WTC11 (cell line): ENCODE measurements around the gene C10orf120.

Source experiments
- AFF4 ChIP-seq: sonication (generic); formaldehyde crosslinking; IDR thresholded peaks from 2 replicates; pipeline ENCODE4 v1.8.1; 2023; ENCODE audit warnings: mild to moderate bottlenecking, missing genetic modification reagents, borderline replicate concordance
- ATF3 ChIP-seq: sonication (generic); formaldehyde crosslinking; conservative IDR thresholded peaks from 2 replicates; pipeline ENCODE4 v1.8.1; 2022; ENCODE audit warnings: mild to moderate bottlenecking, missing genetic modification reagents
- E2F4 ChIP-seq: sonication (generic); formaldehyde crosslinking; IDR thresholded peaks from 2 replicates; pipeline ENCODE4 v1.8.1; 2022; ENCODE audit warnings: low read depth, mild to moderate bottlenecking, moderate library complexity, missing genetic modification reagents, borderline replicate concordance
- ETV6 ChIP-seq: sonication (generic); formaldehyde crosslinking; IDR thresholded peaks from 2 replicates; pipeline ENCODE4 v1.8.1; 2022; ENCODE audit warnings: mild to moderate bottlenecking, missing genetic modification reagents
- FOXJ3 ChIP-seq: sonication (generic); formaldehyde crosslinking; IDR thresholded peaks from 2 replicates; pipeline ENCODE4 v1.9.0; 2021; ENCODE audit warnings: missing genetic modification reagents, mild to moderate bottlenecking, borderline replicate concordance
- PRDM15 ChIP-seq: sonication (generic); formaldehyde crosslinking; IDR thresholded peaks from 2 replicates; pipeline ENCODE4 v1.8.0; 2022; ENCODE audit warnings: missing genetic modification reagents
- TEAD1 ChIP-seq: sonication (generic); formaldehyde crosslinking; IDR thresholded peaks from 2 replicates; pipeline ENCODE4 v1.8.0; 2022; ENCODE audit warnings: mild to moderate bottlenecking, missing genetic modification reagents
- ZBTB21 ChIP-seq: sonication (generic); formaldehyde crosslinking; IDR thresholded peaks from 2 replicates; pipeline ENCODE4 v1.8.1; 2023; ENCODE audit warnings: mild to moderate bottlenecking, missing genetic modification reagents, borderline replicate concordance
- TF ChIP-seq, protein P1 (sequence below): fragments of 250-450 bp; sonication (Bioruptor Pico); IDR thresholded peaks from 2 replicates; pipeline ENCODE4 v1.9.0; 2021; ENCODE audit warnings: moderate library complexity, mild to moderate bottlenecking, inconsistent platforms, borderline replicate concordance
- TF ChIP-seq, protein P2 (sequence below): fragments of 200-600 bp; IDR thresholded peaks from 2 replicates; pipeline ENCODE4 v1.8.0; 2022; ENCODE audit warnings: antibody characterized with exemption
- TF ChIP-seq, protein P3 (sequence below): sonication (generic); formaldehyde crosslinking; IDR thresholded peaks from 2 replicates; pipeline ENCODE4 v1.8.0; 2022; ENCODE audit warnings: mild to moderate bottlenecking, missing genetic modification reagents
- TF ChIP-seq, protein P4 (sequence below): sonication (generic); formaldehyde crosslinking; IDR thresholded peaks from 2 replicates; pipeline ENCODE4 v1.8.1; 2022; ENCODE audit warnings: low read depth, missing genetic modification reagents, borderline replicate concordance

DNA sequence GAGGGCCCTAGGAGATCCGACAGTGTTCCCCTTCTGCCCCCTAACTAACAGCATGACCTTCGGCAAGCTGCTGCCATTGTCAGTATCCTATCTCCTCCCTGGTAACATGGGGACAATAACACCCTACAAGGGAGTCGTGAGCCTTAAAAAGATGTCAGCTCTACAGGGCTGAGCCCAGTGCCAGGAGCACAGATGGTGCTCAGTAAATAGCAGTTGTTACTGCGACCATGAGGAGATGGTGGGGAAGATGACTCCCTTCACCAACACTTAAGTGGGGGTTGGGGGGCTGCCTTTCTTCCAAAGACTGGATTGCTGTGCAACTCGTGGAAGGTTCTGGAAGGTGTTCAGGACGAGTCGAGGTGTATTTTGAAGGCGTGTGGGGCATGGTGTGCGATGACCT, 29.5 kb upstream of the C10orf120 start:
- TF ChIP-seq ATF3 (CRISPR knock-in tag) (no peak), TEAD1 (CRISPR knock-in tag) (no peak), ZBTB21 (CRISPR knock-in tag) (no peak), E2F4 (CRISPR knock-in tag) (no peak), FOXJ3 (CRISPR knock-in tag) (no peak), AFF4 (CRISPR knock-in tag) (no peak), PRDM15 (CRISPR knock-in tag) (no peak), ETV6 (CRISPR knock-in tag) (no peak)
- TF ChIP-seq, protein P1, sequence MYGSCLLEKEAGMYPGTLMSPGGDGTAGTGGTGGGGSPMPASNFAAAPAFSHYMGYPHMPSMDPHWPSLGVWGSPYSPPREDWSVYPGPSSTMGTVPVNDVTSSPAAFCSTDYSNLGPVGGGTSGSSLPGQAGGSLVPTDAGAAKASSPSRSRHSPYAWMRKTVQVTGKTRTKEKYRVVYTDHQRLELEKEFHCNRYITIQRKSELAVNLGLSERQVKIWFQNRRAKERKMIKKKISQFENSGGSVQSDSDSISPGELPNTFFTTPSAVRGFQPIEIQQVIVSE (CRISPR knock-in tag): no peak
- TF ChIP-seq, protein P2, sequence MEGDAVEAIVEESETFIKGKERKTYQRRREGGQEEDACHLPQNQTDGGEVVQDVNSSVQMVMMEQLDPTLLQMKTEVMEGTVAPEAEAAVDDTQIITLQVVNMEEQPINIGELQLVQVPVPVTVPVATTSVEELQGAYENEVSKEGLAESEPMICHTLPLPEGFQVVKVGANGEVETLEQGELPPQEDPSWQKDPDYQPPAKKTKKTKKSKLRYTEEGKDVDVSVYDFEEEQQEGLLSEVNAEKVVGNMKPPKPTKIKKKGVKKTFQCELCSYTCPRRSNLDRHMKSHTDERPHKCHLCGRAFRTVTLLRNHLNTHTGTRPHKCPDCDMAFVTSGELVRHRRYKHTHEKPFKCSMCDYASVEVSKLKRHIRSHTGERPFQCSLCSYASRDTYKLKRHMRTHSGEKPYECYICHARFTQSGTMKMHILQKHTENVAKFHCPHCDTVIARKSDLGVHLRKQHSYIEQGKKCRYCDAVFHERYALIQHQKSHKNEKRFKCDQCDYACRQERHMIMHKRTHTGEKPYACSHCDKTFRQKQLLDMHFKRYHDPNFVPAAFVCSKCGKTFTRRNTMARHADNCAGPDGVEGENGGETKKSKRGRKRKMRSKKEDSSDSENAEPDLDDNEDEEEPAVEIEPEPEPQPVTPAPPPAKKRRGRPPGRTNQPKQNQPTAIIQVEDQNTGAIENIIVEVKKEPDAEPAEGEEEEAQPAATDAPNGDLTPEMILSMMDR: no peak
- TF ChIP-seq, protein P3, sequence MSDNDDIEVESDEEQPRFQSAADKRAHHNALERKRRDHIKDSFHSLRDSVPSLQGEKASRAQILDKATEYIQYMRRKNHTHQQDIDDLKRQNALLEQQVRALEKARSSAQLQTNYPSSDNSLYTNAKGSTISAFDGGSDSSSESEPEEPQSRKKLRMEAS (CRISPR knock-in tag): no peak
- TF ChIP-seq, protein P4, sequence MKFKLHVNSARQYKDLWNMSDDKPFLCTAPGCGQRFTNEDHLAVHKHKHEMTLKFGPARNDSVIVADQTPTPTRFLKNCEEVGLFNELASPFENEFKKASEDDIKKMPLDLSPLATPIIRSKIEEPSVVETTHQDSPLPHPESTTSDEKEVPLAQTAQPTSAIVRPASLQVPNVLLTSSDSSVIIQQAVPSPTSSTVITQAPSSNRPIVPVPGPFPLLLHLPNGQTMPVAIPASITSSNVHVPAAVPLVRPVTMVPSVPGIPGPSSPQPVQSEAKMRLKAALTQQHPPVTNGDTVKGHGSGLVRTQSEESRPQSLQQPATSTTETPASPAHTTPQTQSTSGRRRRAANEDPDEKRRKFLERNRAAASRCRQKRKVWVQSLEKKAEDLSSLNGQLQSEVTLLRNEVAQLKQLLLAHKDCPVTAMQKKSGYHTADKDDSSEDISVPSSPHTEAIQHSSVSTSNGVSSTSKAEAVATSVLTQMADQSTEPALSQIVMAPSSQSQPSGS (CRISPR knock-in tag): no peak
